HS-27A (cell line): ENCODE data around the gene SLC22A16.
"Not testable (repeated sequence)": the region's sequence is repeated elsewhere in the genome, so short reads cannot be mapped to it uniquely, and the experiment has no call there.

Experiments used
- DNase-seq: peaks from one replicate; pipeline ENCODE4 v3.0.0-alpha.2; 2012; ENCODE audit warnings: low read depth, missing footprints

SLC22A16 gene

DNA sequence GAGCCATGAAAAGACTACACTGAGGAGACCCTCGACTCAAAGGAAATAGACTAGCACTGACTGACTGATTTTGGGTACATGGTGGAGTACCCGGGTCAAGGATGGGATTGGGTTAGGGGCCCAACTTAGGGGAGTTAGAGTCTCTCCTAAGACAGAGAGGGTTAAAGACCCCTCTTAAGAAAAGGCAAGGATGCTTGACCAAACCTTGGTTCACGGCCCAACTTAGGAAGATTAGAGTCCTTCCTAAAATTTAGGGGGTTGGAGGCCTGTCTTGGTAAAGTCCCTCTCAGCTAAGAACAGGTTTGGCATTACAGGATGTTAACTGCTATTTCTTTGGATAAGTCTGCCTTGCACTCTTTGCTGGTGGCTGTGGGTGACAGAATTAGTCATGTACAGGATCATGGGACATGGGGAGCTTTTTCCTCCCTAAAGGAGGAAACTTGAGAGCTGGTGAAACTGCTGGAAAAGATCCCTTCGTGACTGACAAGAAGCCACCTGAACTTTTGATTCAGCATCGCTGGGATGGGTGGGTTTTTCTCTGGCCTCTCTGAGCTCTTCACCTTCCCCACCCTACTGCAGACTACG lies 12.3 kb upstream of the SLC22A16 start:
- no peak for DNase-seq

- not testable (repeated sequence) for DNase-seq
Observed at GRCh38 chr6:110487968-110488381, 11.6 kb upstream of the SLC22A16 start.

DNA sequence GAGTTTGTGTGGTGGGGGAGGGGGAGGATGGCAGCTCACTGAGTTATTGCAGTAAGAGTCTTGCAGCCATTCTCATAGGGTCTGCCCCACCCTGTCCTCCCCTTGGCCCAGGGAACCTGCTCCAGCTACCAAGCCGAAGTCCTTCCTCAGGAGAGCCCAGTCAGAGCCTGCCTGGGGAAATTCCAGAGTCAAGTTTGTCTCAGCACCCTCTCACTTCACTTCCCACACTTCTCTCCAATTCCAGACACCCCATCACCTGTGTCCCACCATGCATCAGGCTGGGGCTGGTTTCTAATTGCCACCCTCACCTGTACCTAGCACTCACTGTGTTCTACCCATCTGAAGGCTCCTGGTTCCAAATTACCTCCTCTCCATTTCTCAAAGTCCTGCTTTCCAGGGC lies 10.3 kb upstream of the SLC22A16 start:
- DNase-seq, result no peak

DNA sequence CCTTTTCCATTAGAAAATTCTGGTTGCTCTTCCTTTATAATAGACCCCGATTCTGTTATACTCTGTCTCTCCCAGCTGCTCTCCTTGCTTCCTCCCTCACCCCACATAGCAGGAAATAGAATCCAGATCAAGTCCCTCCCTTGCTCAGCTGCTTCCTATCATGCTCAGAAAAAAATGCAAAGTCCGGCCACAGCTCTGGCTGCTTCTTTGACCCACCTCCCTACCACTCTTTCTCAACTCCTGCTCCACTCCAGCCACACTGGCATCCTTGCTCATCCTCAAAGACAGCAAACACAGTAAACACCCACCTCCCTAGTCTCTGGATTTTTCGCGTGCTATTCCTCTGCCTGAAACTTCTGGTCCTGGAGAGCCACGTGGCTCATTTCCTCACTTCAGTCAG lies 9.1 kb upstream of the SLC22A16 start:
- DNase-seq, result no peak

GRCh38 chr6:110484321-110484720 lies 7.9 kb upstream of the SLC22A16 start:
- no peak for DNase-seq

DNA sequence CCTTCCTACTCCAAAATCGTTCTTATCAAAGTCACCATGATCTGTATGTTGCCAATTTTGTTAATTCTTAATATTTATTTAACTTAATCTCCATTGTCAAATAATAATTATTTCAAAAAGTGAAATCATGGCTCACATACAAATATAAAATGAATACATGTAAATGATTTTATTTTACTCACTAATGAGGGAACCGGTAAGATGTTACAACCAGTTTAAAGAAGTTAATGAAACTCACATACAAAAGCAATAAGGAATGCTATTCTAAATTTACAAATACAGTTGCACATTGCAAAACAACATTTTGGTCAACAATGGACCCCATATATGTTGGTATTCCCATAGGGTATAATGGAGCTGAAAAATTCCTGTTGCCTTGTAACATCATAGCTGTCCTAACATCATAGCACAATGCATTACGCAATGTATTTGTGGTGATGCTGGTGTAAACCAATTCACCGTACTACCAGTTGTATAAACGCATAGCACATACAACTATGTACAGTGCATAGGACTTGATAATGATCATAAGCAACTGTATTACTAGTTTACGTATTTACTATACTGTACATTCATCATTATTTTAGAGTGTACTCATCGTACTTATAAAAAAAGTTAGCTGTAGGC lies 6.5 kb upstream of the SLC22A16 start:
- DNase-seq, result no peak

DNA sequence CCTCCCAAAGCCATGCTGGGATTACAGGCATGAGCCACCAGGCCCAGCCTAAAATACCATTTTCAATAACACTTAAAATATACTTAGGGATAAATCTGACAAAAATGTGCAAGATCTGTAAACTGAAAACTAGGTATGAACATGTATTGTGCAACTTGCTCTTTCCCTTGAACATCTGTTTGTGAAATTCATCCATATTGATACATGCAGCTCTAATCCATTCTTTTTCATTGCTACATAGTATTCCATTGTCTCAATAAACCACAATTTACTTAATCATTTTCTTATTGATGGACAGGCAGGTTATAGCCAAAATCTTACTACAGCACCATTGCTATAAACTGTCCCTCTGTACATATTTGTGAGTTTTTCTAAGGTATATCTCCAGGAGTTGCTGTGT lies 4.7 kb upstream of the SLC22A16 start:
- DNase-seq, result no peak

DNA sequence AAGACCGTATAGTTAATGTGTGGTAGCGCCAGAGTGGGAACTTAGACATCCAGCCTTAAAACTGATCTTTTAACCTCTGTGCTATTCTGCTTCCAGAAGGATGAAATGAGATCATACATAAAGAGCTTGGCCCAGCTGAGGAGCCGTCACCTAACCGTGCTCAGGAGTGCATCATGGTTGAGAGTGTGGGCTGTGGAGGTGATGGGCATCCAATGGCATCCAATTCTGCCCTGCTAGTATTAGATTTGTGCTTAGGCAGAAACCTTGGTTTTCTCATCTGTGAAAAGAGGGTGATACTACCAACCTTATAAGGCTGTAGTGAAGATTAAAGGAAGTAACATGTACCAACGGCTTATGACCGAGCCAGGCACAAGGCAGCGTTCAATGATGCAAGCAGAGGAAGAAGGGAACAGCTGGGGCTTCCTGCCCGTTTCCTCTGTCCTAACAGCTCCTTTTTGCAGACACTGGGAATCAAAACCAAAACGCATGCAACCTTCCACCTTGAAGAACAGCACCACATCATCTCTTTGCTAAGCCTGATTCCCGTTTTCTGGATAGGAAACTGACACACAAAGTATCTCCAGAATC lies 1.3 kb downstream of the SLC22A16 start:
- no peak for DNase-seq

- DNase-seq, result no peak
Observed at GRCh38 chr6:110474500-110474899, 1.9 kb downstream of the SLC22A16 start.

GRCh38 chr6:110472739-110473138 lies 3.7 kb downstream of the SLC22A16 start:
- no peak for DNase-seq

- no peak for DNase-seq
Observed at GRCh38 chr6:110471726-110472365, 4.6 kb downstream of the SLC22A16 start.

DNA sequence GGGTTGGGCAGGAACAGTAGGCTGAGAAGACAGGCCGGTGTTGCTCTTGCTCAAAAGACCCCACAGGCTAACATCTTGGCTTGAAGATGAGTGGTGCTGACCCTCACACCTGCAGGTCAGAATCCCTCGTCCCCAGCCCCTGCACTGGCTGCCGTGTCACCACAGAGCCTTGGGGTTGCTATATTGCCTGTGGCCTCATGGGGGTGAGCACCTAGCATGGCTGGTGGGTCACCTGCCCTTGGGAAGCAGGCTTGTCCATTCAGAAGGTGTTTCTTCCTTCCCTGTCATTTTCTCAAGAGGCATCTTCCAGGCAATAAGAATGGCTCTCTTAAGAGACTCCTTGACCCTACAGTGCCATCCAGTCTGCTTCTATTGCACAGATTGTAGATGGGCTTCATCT lies 7.7 kb downstream of the SLC22A16 start:
- no peak for DNase-seq

- no peak for DNase-seq
Observed at GRCh38 chr6:110467566-110468140, 8.8 kb downstream of the SLC22A16 start.

DNA sequence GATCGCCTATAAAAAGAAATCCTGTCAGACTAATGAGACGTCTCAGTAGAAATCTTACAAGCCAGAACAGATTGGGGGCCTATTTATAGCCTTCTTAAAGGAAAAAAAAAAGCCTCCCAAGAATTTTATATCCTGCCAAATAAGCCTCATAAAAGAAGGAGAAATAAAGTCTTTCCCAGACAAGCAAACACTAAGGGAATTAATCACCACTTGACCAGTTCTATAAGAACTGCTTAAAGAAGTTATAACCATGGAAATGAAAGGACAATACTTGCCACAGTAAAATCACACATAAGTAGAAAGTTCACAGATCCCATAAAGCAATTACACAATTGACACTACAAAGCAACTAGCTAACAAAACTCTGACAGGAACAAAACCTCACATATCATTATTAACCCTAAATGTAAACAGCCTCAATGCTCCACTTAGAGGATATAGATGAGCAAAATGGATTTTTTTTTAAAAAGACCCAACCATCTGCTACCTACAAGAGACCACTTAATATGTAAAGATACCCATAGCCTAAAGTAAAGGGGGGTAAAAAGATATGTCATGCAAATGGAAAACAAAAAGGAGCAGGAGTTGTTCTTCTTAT lies 13.4 kb downstream of the SLC22A16 start:
- DNase-seq, result no peak

DNA sequence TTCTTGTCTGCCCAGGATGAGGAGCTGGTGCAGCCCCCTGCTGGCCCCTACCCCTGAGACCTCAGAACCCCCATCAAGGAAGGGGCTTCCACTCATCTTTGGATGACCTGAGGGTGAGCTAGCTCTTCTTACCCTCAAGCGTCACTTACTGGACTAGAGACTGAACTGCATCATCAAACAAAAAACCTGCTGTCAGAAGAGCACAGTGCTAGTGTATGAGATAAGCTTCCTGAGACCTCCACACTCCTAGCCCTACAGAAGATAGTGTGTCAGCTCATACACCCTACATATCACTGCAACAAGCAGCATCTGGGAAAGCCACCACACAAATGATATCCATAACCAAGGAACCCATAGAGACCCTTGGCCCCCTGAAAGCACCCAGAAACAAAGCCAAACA lies 15.0 kb downstream of the SLC22A16 start:
- DNase-seq, result no peak

DNA sequence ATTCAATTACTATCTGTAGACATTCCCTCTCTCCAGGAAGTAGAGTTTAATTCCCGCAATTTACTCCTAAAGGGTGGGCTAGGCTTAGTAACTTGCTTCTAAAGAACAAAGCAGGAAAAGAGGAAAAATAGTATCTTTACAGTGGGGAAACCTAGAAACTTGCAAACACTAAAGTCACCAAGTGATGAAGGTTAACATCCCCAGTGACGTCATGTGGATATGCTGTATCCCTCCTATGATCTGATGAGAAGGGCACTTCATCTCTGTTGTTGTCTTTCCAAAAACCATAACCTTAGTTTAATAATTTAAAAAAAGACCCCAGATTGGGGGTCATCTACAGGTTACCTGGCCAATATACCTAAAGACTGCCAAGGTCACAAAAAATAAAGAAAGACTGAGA lies 17.3 kb downstream of the SLC22A16 start:
- no peak for DNase-seq

DNA sequence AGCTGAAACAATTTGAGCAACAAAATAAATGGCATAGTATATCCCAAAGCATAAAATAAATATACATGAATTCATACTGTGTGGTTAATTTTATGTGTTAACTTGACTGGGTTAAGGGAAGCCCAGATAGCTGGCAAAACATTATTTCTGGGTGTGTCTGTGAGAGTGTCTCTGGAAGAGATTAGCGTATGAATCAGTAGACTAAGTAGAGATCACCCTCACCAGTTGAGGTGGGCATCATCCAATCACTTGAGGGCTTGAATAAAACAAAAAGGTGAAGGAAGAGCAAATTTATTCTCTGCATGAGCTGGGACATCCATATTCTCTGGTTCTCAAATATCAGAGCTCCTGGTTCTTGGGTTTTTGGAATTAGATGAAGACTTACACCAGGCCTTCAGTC lies 17.9 kb downstream of the SLC22A16 start:
- no peak for DNase-seq

DNA sequence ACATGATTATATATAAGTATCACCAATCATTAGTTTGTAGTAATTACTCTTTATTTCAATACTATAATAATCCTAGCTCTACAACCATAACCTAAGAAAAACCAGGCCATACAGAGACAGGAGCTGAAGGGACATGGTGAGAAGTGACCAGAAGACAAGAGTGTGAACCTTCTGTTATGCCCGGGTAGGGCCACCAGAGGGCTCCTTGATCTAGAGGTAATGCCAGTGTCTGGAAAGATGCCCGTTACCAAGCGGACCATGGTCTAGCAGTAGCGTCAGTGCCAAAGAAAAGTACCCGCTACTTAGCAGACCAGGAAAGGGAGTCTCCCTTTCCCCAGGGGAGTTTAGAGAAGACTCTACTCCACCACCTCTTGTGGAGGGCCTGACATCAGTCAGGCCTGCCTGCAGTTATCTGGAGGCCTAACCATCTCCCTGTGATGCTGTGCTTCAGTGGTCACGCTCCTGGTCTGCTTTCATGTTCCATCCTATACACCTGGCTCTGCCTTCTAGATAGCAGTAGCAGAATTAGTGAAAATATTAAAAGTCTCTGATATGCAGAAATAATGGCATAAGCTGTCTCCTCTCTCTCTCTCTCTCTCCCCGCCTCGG lies 18.7 kb downstream of the SLC22A16 start:
- peak; percentile 27 for DNase-seq

DNA sequence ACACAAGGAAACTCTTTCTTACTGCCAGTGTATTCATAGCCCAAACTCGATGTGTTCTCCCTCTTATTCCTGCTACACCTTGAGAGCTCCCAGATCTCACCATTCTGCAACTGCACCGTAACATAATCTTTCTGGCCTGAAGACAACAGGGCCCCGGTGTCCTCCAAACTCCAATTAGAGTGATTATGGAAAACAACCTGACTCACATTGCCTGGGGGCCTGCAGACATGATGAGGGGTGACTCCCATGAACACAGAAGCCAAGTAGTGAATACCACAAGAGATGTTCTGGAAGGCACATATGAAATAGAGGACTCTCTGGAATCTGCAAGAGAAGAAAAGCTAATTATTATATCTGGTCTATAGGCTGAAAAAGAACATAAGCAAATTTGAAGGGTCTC lies 19.7 kb downstream of the SLC22A16 start:
- DNase-seq, result no peak

DNA sequence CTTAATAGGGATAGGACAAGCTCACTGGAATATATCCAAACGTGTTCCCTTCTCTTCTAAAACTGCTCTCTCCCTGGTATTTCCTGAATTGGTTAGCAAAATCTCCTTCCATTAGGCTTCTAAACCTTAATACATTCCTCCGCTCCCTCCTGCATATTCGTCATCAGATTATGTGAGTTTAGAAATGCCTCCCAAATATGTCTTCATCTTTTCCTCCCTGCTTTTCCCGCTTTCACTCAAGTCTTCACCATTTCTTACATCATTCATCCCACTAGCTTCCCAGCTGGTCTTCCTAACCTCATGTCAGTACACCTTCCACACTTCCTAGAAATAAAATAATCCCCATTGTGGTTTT lies 26.9 kb downstream of the SLC22A16 start:
- DNase-seq, result no peak

GRCh38 chr6:110448846-110449540 lies 27.4 kb downstream of the SLC22A16 start:
- no peak for DNase-seq

DNA sequence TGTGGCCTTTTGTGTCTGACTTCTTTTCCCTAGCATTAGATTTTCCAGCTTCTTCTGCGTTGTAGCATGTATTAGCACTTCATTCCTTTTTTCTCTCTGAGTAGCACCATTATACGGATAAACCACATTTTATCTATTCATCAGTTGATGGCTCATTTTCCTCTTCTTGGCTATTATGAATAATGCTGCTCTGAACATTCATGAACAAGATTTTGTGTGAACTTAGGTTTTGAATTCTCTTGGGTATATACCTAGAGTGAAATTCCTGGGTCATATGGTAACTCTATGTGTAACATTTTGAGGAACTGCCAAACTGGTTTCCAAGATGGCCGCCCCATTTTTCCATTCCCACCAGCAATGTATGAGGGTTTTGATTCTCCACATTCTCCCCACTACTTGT lies 28.7 kb downstream of the SLC22A16 start:
- no peak for DNase-seq
